H9 (cell line): ENCODE measurements around the gene CPD. TPM values are rescaled to one million over a fixed set of nuclear protein-coding genes. Genes with fewer than 3 reads are reported as not detected.

Experiments used
- DNase-seq: peaks from one replicate; pipeline ENCODE4 v3.0.0-alpha.2; 2017
- H2AFZ ChIP-seq: one replicate; pipeline ENCODE4 v1.6.1; 2013; ENCODE audit warnings: mild to moderate bottlenecking, low read length, control low read depth, moderate library complexity
- H2AK5ac ChIP-seq: 2 replicates; pipeline ENCODE4 v1.6.1; 2013; ENCODE audit warnings: low read length, control low read depth, mixed read lengths; ENCODE audit not compliant: insufficient read length
- H2BK120ac ChIP-seq: one replicate; pipeline ENCODE4 v1.6.1; 2013; ENCODE audit warnings: low read depth, mild to moderate bottlenecking, low read length, control low read depth, inconsistent platforms; ENCODE audit not compliant: poor library complexity, severe bottlenecking
- H2BK12ac ChIP-seq: 2 replicates; pipeline ENCODE4 v1.6.1; 2013; ENCODE audit warnings: low read length, control low read depth, mixed read lengths, low read depth; ENCODE audit not compliant: insufficient read length
- H2BK15ac ChIP-seq: 2 replicates; pipeline ENCODE4 v1.6.1; 2013; ENCODE audit warnings: low read depth, low read length, control low read depth
- H2BK20ac ChIP-seq: one replicate; pipeline ENCODE4 v1.6.1; 2013; ENCODE audit warnings: low read depth, mild to moderate bottlenecking, low read length, control low read depth, inconsistent platforms; ENCODE audit not compliant: poor library complexity, severe bottlenecking
- H2BK5ac ChIP-seq: 2 replicates; pipeline ENCODE4 v1.6.1; 2013; ENCODE audit warnings: low read length, control low read depth, mixed read lengths; ENCODE audit not compliant: insufficient read length
- H3K14ac ChIP-seq: 2 replicates; pipeline ENCODE4 v1.6.1; 2013; ENCODE audit warnings: low read length, control low read depth; ENCODE audit not compliant: insufficient read depth
- H3K18ac ChIP-seq: 2 replicates; pipeline ENCODE4 v1.6.1; 2013; ENCODE audit warnings: low read depth, mild to moderate bottlenecking, mixed read lengths, low read length, control low read depth; ENCODE audit not compliant: insufficient read length
- H3K23ac ChIP-seq: 2 replicates; pipeline ENCODE4 v1.6.1; 2013; ENCODE audit warnings: low read length, control low read depth, mixed read lengths, low read depth; ENCODE audit not compliant: insufficient read length
- H3K23me2 ChIP-seq: 2 replicates; pipeline ENCODE4 v1.6.1; 2013; ENCODE audit warnings: low read depth, mild to moderate bottlenecking, mixed read lengths, low read length, control low read depth; ENCODE audit not compliant: insufficient read length, poor library complexity, severe bottlenecking
- H3K27ac ChIP-seq: 2 replicates; pipeline ENCODE4 v1.5.1; 2013; ENCODE audit warnings: low read length, control low read depth, mixed read lengths, low read depth; ENCODE audit not compliant: insufficient read length
- H3K27me3 ChIP-seq: 2 replicates; pipeline ENCODE4 v1.6.1; 2013; ENCODE audit warnings: low read length, control low read depth, inconsistent platforms; ENCODE audit not compliant: insufficient read depth
- H3K4ac ChIP-seq: 2 replicates; pipeline ENCODE4 v1.6.1; 2013; ENCODE audit warnings: low read depth, mild to moderate bottlenecking, control low read depth, inconsistent platforms, low read length, moderate library complexity
- H3K4me1 ChIP-seq: 2 replicates; pipeline ENCODE4 v1.6.1; 2013; ENCODE audit warnings: low read length, control low read depth, inconsistent platforms; ENCODE audit not compliant: insufficient read depth
- H3K4me2 ChIP-seq: 2 replicates; pipeline ENCODE4 v1.6.1; 2013; ENCODE audit warnings: low read length, control low read depth, mixed read lengths; ENCODE audit not compliant: insufficient read length, insufficient read depth
- H3K56ac ChIP-seq: 2 replicates; pipeline ENCODE4 v1.6.1; 2013; ENCODE audit warnings: low read depth, mild to moderate bottlenecking, mixed read lengths, low read length, control low read depth; ENCODE audit not compliant: insufficient read length
- H3K79me1 ChIP-seq: 2 replicates; pipeline ENCODE4 v1.6.1; 2013; ENCODE audit warnings: low read depth, mild to moderate bottlenecking, moderate library complexity, low read length, control low read depth, inconsistent platforms; ENCODE audit not compliant: insufficient read depth, poor library complexity, severe bottlenecking
- H3K79me2 ChIP-seq: 2 replicates; pipeline ENCODE4 v1.6.1; 2013; ENCODE audit warnings: low read length, control low read depth, inconsistent platforms; ENCODE audit not compliant: insufficient read depth
- H3K9ac ChIP-seq: 2 replicates; pipeline ENCODE4 v1.6.1; 2013; ENCODE audit warnings: low read length, control low read depth, mixed read lengths; ENCODE audit not compliant: insufficient read length; ENCODE audit errors: extremely low read depth
- H3K9me3 ChIP-seq: one replicate; pipeline ENCODE4 v1.6.1; 2013; ENCODE audit warnings: low read depth, low read length, inconsistent platforms; ENCODE audit not compliant: control insufficient read depth
- H3T11ph ChIP-seq: one replicate; pipeline ENCODE4 v1.6.1; 2013; ENCODE audit warnings: mild to moderate bottlenecking, low read length, control low read depth, inconsistent platforms
- H4K20me1 ChIP-seq: one replicate; pipeline ENCODE4 v1.6.1; 2013; ENCODE audit not compliant: control insufficient read depth, insufficient read length, insufficient read depth
- H4K5ac ChIP-seq: 2 replicates; pipeline ENCODE4 v1.6.1; 2013; ENCODE audit warnings: low read depth, mild to moderate bottlenecking, mixed read lengths, low read length, control low read depth; ENCODE audit not compliant: insufficient read length
- H4K8ac ChIP-seq: replicated peaks from 2 replicates; pipeline ENCODE4 v1.6.1; 2013; ENCODE audit warnings: low read length, control low read depth, mixed read lengths, low read depth; ENCODE audit not compliant: insufficient read length
- H4K91ac ChIP-seq: 2 replicates; pipeline ENCODE4 v1.6.1; 2013; ENCODE audit warnings: low read depth, mild to moderate bottlenecking, moderate library complexity, mixed read lengths, low read length, control low read depth; ENCODE audit not compliant: insufficient read length
- H3K27ac Mint-ChIP-seq, 3 experiments: 2 replicates in 2 of 3; 3 replicates in 1 of 3; pipeline ENCODE4 v1.8.0; 2020 to 2021; ENCODE audit warnings: mixed read lengths in 3 of 3, mild to moderate bottlenecking in 1 of 3, moderate library complexity in 1 of 3
- H3K27me3 Mint-ChIP-seq: 2 replicates; pipeline ENCODE4 v1.8.0; 2021; ENCODE audit warnings: low read depth, mild to moderate bottlenecking, moderate library complexity, mixed read lengths
- H3K36me3 Mint-ChIP-seq, 3 experiments: 2 replicates in 2 of 3; 3 replicates in 1 of 3; pipeline ENCODE4 v1.8.0; 2020 to 2021; ENCODE audit warnings: low read depth in 3 of 3, mixed read lengths in 3 of 3; ENCODE audit not compliant: insufficient read depth in 1 of 3
- H3K4me1 Mint-ChIP-seq, 2 experiments: 2 replicates each; pipeline ENCODE4 v1.8.0; 2020; ENCODE audit warnings: mixed read lengths in 2 of 2
- H3K4me3 Mint-ChIP-seq, 2 experiments: 2 replicates in 1 of 2; 3 replicates in 1 of 2; pipeline ENCODE4 v1.8.0; 2020 to 2021; ENCODE audit warnings: mild to moderate bottlenecking in 2 of 2, mixed read lengths in 2 of 2, moderate library complexity in 1 of 2
- H3K9me3 Mint-ChIP-seq, 2 experiments: 2 replicates in 1 of 2; 3 replicates in 1 of 2; pipeline ENCODE4 v1.8.0; 2020; ENCODE audit warnings: mild to moderate bottlenecking in 2 of 2, mixed read lengths in 2 of 2, moderate library complexity in 1 of 2
- total RNA-seq: library from RNA; stranded (reverse); gene quantifications from 2 replicates; pipeline ENCODE4 v1.2.1, GENCODE V29; 2021
- TF ChIP-seq, protein P1 (sequence below): fragments of 200-600 bp; sonication (generic); conservative IDR thresholded peaks from 3 replicates; pipeline ENCODE4 v1.8.0; 2021; ENCODE audit warnings: antibody characterized with exemption, mild to moderate bottlenecking

CPD gene
- total RNA-seq, 1 experiment from 2014 or later: 47.0 TPM

DNA sequence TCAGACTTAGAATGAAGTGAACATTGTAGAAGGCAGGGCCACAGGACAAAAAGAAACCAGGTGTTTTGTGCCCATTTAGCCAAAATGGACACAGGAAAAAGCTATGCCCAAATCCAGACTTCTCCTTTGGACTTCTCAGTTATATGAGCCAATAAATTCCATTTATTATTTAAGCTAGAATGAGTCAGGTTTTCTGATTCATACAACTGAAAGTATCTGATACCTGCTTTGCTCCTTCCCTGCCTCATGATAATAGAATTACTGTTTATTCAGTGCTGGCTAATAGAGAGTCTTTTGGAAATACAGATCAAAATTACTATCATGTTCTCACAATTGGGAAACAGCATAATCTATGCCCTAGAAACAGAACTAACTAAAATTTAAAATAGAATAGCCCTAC lies 8.7 kb upstream of the CPD start:
- peaks cover 5% of the 10 kb centered on the region for H3K27me3 Mint-ChIP-seq
- Histone ChIP-seq H2BK15ac (no peak overlapping the region), H3K23me2 (no peaks in the 10 kb centered on the region), H3K18ac (no peak overlapping the region), H4K5ac (no peak overlapping the region), H4K91ac (no peak overlapping the region), H2BK120ac (no peak overlapping the region), H3K9me3 (no peaks in the 10 kb centered on the region), H4K8ac (no peak overlapping the region), H2AK5ac (no peak overlapping the region), H4K20me1 (no peaks in the 10 kb centered on the region), H3K4me2 (no peak overlapping the region), H2BK12ac (no peak overlapping the region), H2BK20ac (no peak overlapping the region), H3K56ac (no peak overlapping the region), H2BK5ac (no peak overlapping the region), H3K79me1 (no peaks in the 10 kb centered on the region), H3K79me2 (no peaks in the 10 kb centered on the region), H3K4ac (no peak overlapping the region), H3K27me3 (no peaks in the 10 kb centered on the region), H3K23ac (no peak overlapping the region), H3K4me1 (no peaks in the 10 kb centered on the region), H3K27ac (no peak overlapping the region), H2AFZ (no peak overlapping the region), H3K14ac (no peak overlapping the region), H3T11ph (no peak overlapping the region), H3K9ac (no peak overlapping the region)
- no peaks in the 10 kb centered on the region for H3K9me3 Mint-ChIP-seq
- H3K36me3 Mint-ChIP-seq: no peaks in the 10 kb centered on the region
- TF ChIP-seq, protein P1, sequence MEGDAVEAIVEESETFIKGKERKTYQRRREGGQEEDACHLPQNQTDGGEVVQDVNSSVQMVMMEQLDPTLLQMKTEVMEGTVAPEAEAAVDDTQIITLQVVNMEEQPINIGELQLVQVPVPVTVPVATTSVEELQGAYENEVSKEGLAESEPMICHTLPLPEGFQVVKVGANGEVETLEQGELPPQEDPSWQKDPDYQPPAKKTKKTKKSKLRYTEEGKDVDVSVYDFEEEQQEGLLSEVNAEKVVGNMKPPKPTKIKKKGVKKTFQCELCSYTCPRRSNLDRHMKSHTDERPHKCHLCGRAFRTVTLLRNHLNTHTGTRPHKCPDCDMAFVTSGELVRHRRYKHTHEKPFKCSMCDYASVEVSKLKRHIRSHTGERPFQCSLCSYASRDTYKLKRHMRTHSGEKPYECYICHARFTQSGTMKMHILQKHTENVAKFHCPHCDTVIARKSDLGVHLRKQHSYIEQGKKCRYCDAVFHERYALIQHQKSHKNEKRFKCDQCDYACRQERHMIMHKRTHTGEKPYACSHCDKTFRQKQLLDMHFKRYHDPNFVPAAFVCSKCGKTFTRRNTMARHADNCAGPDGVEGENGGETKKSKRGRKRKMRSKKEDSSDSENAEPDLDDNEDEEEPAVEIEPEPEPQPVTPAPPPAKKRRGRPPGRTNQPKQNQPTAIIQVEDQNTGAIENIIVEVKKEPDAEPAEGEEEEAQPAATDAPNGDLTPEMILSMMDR: no peak
- no peak overlapping the region for H3K27ac Mint-ChIP-seq
- peaks cover 0 to 9% of the 10 kb centered on the region in 2 experiments; a peak in 2 of 4 replicates for H3K4me1 Mint-ChIP-seq
- DNase-seq: no peak
- no peak overlapping the region for H3K4me3 Mint-ChIP-seq
